Adrenal gland (tissue), 5 donors: Measurements from ENCODE around the gene ZBTB24.

ENCODE experiments used
- CTCF ChIP-seq, 6 experiments: fragments of 450-650 bp in 4 of 6; fragments of 200-600 bp in 2 of 6; sonication (generic) in 1 of 6; IDR thresholded peaks; 1 replicate in 5 of 6; 2 replicates in 1 of 6; pipeline versions ENCODE4 v1.5.1 to v1.8.0; 2016 to 2021; ENCODE audit warnings: antibody characterized with exemption in 6 of 6, mild to moderate bottlenecking in 2 of 6, moderate library complexity in 1 of 6
- POLR2A ChIP-seq, 2 donors: fragments of 450-650 bp; IDR thresholded peaks; one replicate each; pipeline ENCODE4 v1.6.1; 2017; ENCODE audit warnings: antibody characterized with exemption in 2 of 2, mild to moderate bottlenecking in 2 of 2, moderate library complexity in 1 of 2
- donor health status: DM: no; HTN: no; CAD: no.

GRCh38 chr6:109521080-109521479, 38.1 kb upstream of the ZBTB24 start:
- TF ChIP-seq CTCF (IDR thresholded peaks at IDR 0.05) (no peak), POLR2A (IDR thresholded peaks at IDR 0.05) (no peak)
